Stimulated activated CD4-positive, alpha-beta T cell treated with anti-CD3 and anti-CD28 coated beads, Interleukin-15, amount 100 ng/mL, for 1 hour (primary cell): ENCODE measurements around the gene IL33.

ENCODE experiments used
- DNase-seq, 2 donors: peaks; one replicate each; pipeline ENCODE4 v3.0.0-alpha.2; 2020; ENCODE audit warnings: low read depth in 1 of 2, low spot score in 1 of 2

The IL33 gene

GRCh38 chr9:6216002-6216401, 395 bp downstream of the IL33 start:
- DNase-seq = no peak

- DNase-seq = no peak
Measured at GRCh38 chr9:6216951-6217350, 1.3 kb downstream of the IL33 start.

- DNase-seq = no peak
Measured at GRCh38 chr9:6218099-6218502, 2.5 kb downstream of the IL33 start.

- DNase-seq = no peak
Measured at GRCh38 chr9:6219040-6219439, 3.4 kb downstream of the IL33 start.

GRCh38 chr9:6219981-6220380, 4.4 kb downstream of the IL33 start:
- no peak for DNase-seq

- DNase-seq = no peak
Measured at GRCh38 chr9:6224393-6225154, 9.0 kb downstream of the IL33 start.

- DNase-seq = no peak
Measured at GRCh38 chr9:6226696-6227095, 11.1 kb downstream of the IL33 start.

GRCh38 chr9:6229186-6229585, 13.6 kb downstream of the IL33 start:
- no peak for DNase-seq

GRCh38 chr9:6229619-6230018, 14.0 kb downstream of the IL33 start:
- no peak for DNase-seq

- no peak for DNase-seq
Measured at GRCh38 chr9:6230037-6230780, 14.6 kb downstream of the IL33 start.

GRCh38 chr9:6232336-6232945, 16.8 kb downstream of the IL33 start:
- DNase-seq = no peak

GRCh38 chr9:6234014-6234413, 18.4 kb downstream of the IL33 start:
- DNase-seq = no peak

GRCh38 chr9:6237267-6237666, 21.7 kb downstream of the IL33 start:
- DNase-seq = no peak

GRCh38 chr9:6239048-6239461, 23.4 kb downstream of the IL33 start:
- no peak for DNase-seq

- no peak for DNase-seq
Measured at GRCh38 chr9:6239694-6240093, 24.1 kb downstream of the IL33 start.

- DNase-seq = no peak
Measured at GRCh38 chr9:6243746-6244145, 28.1 kb downstream of the IL33 start.

GRCh38 chr9:6247266-6247665, 31.7 kb downstream of the IL33 start:
- no peak for DNase-seq

- DNase-seq = no peak
Measured at GRCh38 chr9:6268826-6269397, 53.3 kb downstream of the IL33 start.

- no peak for DNase-seq
Measured at GRCh38 chr9:6270896-6271295, 55.3 kb downstream of the IL33 start.

GRCh38 chr9:6271508-6272228, 56.1 kb downstream of the IL33 start:
- no peak for DNase-seq

GRCh38 chr9:6272229-6272598, 56.6 kb downstream of the IL33 start:
- DNase-seq = no peak
